UCSD-AML1 (cell line): Measurements from ENCODE around the gene CAPZA2.
A peak's percentile ranks its signal among the peaks of the same experiment; 100 is the strongest.

Experiments used
- DNase-seq: peaks from one replicate; lab custom pipeline; 2025; ENCODE audit not compliant: unreplicated experiment; lab: John Stamatoyannopoulos, UW

The CAPZA2 gene

DNA sequence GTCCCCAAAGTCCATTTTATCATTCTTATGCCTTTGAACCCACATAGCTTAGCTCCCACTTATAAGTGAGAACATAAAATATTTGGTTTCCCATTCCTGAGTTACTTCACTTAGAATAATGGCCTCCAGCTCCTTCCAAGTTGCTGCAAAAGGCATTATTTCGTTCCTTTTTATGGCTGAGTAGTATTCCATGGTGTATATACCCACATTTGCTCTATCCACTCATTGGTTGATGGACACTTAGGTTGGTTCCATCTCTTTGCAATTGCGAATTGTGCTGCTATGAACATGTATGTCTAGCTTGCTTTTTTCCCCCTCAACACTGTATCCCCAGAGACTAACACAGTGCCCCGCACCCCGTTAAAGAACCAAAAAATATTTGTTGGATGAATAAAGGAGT lies 670 bp upstream of the CAPZA2 start:
- DNase-seq = no peak

DNA sequence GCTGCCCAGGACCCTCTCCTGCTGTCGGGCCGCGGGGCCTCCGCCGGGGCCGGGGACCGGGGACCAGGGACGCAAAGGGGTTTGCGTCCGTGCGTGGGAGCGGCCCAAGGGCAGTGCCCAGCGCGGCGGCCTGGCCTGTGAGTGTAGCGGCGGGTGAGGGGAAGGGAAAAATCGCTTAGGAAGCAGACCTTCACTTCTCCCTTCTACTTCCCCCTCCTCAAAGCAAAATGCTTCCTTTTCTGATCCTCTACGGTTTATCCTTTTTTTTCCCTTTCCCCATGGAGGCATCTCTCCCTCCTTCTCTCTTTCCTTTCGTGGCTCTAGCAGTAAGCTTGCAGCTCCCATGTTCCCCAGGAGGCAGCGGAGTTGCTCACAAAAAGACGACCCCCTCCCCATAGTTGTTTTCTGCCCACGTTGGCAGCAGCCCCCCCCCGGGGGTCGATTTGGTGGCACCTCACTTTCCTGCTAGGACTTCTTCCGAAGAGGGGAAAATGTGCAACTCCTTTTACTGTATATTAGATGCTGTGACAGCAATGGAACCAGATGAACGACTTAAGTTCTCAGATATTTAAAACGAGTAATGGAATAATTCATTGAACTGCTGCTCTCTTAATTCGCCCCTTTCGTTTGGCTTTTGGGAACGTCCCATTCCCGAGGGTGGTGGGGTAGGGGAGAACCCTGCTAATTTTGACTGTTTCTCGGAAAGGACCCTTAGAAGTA lies 724 bp downstream of the CAPZA2 start:
- peak; percentile 22 for DNase-seq

DNA sequence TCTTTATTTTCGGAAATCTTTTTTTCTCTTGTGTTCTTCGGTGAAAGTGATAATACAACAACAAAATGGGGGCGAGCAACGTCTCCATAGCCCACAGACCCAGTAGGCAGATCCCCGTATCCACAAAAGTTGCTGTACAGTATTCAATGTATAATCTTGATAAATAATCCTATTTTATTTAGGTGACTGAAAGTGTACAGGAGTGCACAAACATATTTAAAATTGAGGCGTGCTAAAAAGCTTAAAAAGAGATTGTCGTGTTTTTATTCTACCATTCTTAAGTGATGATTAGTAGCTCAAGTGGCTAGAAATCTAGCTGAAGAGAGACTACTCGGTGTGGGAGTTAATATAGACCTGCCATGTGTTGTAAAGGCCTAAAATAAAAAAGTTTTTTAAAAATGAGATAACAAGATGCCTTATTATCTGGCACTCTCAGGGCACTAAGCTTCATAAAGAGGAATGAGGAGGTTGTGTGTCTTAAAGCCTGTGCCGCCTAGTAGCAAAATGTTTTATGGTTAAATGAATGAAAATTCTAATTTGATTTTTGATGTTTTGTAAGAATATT lies 1.6 kb downstream of the CAPZA2 start:
- DNase-seq = no peak

DNA sequence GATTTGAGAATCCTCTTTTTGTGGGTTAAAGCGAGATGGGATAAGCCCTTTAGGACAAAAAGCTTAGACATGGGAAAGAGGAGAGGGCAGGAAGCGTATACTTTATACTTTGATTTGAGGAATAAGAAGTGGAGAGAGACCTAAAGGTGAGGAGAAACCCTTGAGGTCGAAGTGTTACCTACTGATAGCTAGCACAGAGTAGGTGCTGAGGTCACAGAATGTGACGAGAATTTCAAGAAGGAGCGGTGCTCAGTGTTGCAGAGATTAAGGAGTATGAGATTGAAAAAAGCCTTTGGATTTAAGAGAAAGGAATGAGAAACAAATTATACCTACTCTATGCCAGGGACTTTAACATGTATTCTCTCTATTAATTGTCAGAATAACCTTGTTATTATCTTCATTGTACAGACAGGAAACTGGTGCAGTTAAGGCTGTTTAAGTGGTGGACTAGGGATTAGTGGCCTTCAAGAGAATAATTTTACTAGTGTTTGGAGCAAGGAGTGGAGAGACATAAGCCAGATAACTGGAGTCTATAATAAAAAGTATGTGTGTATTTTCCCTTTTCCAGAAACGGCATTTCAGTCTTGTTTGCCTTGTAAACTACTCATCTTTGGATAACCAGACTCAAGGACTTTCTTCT lies 8.8 kb downstream of the CAPZA2 start:
- DNase-seq = no peak

DNA sequence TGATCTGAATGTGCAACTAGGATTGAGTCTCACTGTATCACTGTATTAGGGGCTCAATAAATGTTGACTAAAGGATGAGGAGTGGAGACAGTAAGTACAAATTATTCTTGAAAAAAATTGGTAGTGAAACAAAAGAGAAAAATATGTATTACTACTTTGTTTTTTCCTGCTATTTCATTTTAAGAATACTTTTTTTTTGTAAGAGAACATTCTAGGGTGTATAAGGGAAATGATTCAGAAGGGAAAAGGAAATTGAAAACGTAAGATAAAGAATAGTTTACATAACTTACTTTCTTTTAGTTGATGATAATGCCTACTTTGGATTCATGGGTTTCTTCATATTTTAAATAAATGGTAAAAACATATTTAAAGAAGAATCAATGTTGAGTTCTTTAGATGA lies 9.6 kb downstream of the CAPZA2 start:
- no peak for DNase-seq

DNA sequence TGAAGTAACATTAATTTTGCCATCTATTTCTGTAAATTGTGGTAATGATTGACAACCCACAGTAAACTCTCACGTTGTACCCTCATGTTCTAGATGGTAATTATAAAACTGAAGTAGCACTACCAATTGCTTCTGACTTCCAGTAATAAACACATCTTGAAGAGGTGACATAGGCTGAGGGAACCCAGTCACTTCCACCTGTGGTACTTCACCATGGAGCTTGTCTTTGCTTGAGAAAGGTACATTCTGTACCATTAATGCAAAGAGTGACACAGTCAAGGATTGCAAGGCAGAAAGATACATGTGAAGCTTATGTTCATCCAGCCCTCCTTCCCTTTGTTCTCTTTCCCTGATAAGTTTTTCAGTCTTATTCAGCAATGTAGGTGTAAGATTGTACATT lies 11.2 kb downstream of the CAPZA2 start:
- DNase-seq = no peak

DNA sequence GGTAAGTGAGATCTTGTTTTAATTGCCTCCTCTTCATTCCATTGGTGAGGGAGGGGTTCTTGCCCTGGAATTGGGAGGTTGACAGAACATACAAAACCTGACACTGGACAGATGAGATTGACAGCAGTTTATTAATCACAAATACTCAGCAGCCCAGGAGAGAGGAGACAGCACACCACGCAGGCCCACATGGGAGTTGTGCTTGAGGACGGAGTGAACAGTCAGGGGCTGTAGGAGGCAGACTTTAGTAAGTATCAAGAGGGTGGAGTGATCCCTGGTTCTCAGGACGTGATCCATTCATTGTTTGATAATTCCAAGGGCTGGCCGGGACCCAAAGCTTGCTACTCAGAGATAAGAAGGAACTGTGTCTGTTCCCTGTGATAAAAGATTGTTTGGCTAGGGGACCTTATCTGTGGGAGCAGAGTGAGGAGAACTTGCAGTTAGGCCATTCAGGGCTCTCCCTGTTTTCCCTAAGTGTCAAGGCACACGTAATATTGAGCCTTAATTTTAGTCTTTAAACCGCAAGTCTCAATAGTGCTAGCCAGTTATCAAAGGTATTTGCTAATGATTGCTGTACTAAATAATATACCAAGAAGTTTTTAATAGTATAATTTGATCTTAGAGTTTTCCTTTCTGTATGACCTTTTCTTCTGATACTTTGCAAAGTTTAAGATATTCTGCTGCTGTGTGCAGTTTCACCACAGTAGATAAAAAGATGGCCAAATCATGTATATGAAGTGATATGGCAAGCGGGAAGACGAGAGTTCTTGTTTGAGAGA lies 14.5 kb downstream of the CAPZA2 start:
- DNase-seq = peak; percentile 22

DNA sequence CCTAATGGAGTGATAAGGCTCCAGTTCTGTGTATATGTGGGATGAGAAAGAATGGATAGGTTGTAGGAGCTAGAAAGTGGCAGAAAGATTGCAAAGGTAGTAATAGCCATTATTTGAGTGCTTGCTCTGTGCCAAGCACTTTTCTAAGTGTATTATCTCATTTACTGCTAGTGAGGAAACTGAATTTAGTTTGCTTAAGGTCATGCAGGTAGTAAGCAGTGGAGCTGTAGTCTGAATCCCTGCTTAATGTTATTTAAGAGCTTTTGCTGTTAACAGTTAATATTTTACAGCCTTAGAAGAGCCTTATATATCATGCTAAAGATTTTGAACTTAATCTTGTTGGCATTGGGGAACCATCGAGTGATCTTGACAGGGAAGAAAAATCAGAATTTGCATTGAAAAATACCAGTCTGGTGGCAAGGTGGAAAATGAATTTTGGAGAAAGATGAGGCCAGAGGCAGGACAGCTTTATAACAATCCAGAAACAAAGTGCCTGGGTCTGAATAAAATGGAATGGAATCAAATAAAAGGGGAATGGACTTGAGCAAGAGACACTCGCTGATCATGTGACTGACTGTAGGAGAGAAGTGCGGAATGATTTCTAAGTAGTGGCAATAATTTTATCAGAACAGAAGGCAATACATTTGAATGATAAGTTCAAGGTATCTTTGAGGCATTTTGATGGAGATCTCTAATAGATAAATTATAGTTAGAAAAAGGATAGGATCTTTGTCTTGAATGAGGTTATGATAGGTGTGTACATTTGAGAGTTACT lies 15.2 kb downstream of the CAPZA2 start:
- no peak for DNase-seq

DNA sequence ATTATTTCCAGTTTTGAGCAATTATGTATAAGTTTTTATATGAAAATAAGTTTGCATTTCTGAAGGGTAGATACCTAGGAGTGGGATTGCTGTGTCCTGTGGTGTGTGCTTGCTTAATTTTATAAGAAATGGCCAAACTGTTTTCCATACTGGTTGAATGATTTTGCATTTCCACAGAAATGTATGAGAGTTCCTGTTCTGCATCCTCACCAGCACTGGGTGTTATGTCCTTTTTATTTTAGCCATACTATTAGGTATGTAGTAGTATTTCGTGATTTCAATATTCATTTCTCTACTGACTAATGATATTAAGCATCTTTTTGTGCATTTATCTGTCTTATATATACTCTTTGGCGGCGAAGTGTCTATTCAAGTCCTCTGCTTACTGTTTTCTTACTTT lies 22.3 kb downstream of the CAPZA2 start:
- no peak for DNase-seq

DNA sequence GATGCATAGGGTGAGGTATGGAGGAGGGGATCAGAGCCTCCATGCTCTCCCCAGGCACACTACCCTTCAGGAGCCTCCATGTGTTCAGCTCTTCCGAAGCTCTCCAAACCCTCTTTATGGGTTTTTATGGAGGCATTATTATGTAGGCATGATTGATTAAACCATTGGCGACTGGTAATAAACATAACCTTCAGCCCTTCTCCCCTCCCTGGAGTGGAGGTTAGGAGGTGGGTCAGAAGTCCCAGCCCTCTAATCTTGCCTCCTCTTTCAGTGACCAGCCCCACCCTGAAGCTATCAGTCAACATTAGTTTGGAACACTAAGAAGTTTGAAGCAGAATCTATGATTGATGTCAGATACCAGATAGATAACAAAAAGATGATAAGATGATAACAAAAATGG lies 23.3 kb downstream of the CAPZA2 start:
- DNase-seq = no peak

DNA sequence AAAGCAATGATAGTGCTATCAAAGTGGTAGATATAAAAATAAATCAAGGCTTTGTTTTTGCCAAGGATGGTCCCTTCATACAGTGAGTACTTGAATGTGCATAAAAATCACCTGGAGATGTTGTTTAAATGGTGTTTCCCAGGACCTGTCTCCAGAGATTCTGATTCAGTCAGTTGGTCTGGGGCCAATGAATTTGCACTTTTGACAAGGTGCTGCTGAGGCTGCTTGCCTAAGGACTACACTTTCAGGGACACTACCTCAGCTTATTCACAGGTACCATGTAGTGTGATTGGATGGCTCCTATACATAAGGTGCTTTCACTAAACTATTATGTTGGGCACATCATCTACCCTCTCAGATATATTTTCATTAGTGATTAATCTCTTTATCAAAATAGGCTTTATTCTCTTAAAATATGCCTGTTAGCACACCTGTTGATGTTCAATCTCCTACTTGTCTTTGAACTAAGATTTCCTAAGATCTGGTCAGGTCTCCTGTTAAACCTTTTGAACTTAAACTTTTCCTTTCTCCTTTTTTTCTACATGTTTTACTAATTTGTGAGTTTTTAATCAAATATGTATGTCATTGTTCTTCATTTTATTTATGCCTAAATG lies 24.3 kb downstream of the CAPZA2 start:
- DNase-seq = no peak

DNA sequence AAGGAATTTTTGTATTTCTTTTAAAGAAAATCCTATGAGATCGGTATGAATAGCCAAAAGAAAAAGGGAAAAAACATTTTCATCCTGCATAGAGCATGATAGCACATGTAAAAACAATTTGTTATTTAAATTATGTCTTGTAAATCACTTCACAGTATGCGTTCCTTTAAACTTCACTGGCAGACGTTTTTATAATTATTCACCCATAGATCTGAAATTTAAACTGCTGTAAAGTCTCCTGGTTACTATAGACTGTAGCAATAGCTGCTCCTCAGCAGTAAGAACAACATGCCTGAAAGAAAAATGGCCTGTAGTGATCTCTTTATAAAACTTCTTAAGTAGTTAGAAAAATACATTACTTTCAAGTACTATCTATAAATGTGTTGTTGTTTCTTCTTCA lies 26.5 kb downstream of the CAPZA2 start:
- DNase-seq = no peak

DNA sequence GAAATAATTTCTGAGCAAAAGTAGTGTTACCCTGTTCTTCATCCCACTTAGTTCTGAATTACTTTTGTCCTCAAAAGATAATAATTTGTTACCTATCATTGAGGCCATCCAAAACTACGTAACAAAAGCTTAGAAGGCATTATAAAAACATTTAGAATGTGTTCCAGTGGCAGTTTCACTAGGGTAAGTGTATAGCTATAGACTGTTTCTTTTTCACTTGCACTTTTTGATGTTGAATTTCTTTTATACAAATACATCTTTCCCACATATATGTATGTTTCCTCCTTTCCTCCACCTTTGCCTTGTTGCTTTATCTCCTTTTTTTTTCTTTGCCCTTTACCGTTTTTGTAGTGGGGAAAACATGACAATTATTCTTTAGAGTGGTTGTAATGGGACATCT lies 33.5 kb downstream of the CAPZA2 start:
- DNase-seq = no peak

DNA sequence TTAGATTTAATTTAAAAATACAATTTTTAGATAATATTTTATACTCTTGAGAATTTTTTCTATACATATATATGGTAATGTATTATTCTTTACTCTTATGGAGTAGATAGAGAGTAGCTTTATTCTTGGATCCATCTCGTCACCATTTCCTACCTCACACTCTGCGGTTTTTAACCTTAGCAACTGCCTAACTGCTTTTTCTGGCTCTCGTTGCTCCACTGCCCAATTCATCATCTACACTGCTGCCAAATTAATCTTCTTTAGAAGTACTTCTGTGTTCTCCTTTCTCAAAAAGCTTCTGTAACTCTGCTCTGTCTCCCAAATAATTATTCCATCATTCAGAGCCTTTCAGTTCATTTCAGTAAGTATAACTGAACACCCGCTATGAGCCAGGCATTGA lies 35.3 kb downstream of the CAPZA2 start:
- no peak for DNase-seq

DNA sequence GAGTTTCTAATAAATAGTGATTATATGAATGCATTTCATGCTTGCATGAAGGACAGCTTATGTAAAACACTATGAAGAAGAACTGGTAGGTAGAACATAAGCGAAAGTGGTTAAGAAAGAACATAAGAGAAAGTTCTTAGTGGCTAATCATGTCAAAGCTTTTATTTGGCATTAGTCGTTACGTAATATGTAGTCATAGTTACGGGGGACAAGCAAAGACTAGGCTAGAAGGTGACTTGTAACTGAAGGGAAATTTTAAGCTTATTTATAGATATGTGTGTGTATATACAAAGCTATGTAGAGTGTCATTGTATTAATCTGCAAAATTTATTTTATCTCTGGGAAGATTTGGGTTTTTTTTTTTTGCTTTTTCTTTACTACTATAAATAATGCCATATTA lies 36.9 kb downstream of the CAPZA2 start:
- DNase-seq = no peak

DNA sequence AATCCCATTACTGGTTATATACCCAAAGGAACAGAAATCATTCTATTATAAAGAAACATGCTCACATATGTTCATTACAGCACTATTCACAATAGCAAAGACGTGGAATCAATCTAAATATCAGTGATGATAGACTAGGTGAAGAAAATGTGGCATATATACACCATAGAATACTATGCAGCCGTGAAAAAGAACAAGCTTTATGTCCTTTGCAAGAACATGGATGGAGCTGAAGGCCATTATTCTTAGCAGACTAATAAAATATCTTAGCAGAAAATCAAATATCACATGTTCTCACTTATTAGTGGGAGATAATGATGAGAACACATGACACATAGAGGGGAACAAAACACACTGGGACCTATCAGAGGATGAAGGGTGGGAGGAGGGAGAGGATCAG lies 38.8 kb downstream of the CAPZA2 start:
- no peak for DNase-seq

DNA sequence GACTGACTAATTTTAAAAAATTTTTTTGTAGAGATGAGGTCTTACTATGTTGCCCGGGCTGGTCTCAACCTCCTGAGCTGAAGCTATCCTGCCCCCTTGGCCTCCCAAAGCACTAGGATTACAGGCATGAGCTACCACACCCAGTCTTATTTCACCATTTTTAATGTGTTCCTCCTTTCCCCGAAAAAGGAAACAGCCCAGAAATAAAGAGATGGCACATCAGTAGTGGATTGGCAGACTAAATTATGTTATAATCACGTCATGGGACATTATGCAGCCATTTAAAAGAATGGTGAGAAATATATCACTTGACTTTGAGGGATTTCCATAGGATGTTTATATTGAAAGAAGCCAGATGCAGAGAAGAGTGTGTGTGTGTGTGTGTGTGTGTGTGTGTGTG lies 40.5 kb downstream of the CAPZA2 start:
- DNase-seq = no peak

DNA sequence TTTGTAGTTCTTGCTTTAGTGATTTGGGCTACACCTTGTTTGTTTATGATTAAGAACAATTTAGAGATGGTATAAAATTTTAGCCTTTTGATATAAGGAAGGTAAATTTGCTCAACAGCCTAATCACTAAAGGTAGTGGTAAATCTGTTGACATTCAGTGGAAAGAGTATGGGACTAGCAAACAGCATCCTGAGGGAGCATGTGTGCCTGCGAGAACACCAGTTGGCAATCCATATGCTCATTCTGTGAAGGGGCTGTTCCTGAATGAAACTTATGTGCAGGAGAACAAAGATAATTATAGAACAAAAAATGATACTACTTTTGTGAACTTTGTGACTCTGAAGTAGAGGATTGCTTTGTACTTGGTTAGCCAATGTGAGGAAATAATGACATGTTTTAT lies 44.0 kb downstream of the CAPZA2 start:
- no peak for DNase-seq

DNA sequence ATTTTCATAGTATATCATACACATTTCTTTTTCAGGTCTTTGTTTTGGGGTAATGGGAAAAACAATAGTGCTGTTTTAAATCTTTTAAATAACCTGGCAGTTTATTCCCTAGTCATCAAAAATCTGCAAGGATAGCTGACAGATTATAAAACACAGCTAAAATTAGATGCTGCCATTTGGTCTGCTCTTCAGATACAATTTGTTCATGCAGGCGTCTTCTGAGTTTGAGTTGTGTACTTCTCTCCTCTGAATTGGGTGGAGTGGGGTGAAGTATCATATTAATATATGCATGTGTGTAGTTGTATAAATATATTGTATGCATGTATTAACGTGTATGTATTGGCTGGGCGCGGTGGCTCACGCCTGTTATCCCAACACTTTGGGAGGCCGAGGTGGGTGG lies 48.0 kb downstream of the CAPZA2 start:
- no peak for DNase-seq

DNA sequence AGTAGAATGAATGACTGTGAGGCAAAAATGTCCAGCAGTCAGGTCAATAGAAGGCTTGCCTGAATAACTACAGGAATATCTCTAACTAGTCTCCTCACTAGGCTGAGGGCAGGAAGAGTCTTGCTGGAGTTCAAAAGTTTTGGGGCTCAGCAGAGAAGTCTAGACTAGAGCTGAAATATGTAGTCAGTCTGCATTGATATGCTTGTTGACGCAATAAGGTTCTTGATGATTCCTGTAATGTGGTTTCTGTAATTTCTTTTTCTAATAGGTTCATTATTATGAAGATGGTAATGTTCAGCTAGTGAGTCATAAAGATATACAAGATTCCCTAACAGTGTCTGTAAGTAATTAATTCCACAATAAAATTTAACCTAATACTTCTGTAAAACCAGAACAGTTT lies 49.4 kb downstream of the CAPZA2 start:
- DNase-seq = no peak
